HCT116 (cell line): ENCODE data around the gene SSR2. TPM values are rescaled to one million over a fixed set of nuclear protein-coding genes. Genes with fewer than 3 reads are reported as not detected.

Source experiments
- ATAC-seq: fragments of 200-7000 bp; cut with Tn5 transposase; 2 replicates; pipeline ENCODE4 v1.9.1; 2020; ENCODE audit warnings: mild to moderate bottlenecking, moderate library complexity
- BruUV-seq: library from RNA; stranded (reverse); fragments of 400-500 nt; replicated peaks from 2 replicates; lab custom pipeline; 2021; lab: Mats Ljungman, UMichigan
- CTCF ChIA-PET: fragments of 300-600 bp; sonication (Branson Sonifier 250); formaldehyde crosslinking; loops from one replicate; lab custom pipeline; 2021; ENCODE audit warnings: antibody characterized with exemption; lab: Charles Lee
- POLR2A ChIA-PET: fragments of 300-600, 350-600 bp; sonication (Branson Sonifier 250); formaldehyde crosslinking; loops from one replicate; lab custom pipeline; 2021; ENCODE audit warnings: antibody characterized with exemption; lab: Charles Lee
- RAD21 ChIA-PET, 2 experiments: fragments of 300-600 bp; sonication (Branson Sonifier 250); formaldehyde crosslinking; loops; one replicate each; lab custom pipeline; 2023; ENCODE audit warnings: low total read pairs in 2 of 2; ENCODE audit not compliant: uncharacterized antibody in 2 of 2, unreplicated experiment in 2 of 2, low non-redundant PET in 1 of 2; lab: Charles Lee
- DNase-seq: peaks from one replicate; pipeline ENCODE4 v3.0.0-alpha.2; 2010; ENCODE audit warnings: low read depth, low spot score
- H2AFZ ChIP-seq: fragments of 200-600 bp; shearing (Covaris generic), sonication (generic); 2 replicates; pipeline ENCODE4 v1.6.1; 2017; ENCODE audit warnings: low read depth, mixed run types, mixed read lengths, antibody characterized with exemption, low read length; ENCODE audit not compliant: poor library complexity, severe bottlenecking
- H3K27ac ChIP-seq: 2 replicates; pipeline ENCODE4 v1.5.1; 2012; ENCODE audit warnings: low read depth, low read length
- H3K27me3 ChIP-seq: fragments of 200-600 bp; sonication (generic); 2 replicates; pipeline ENCODE4 v1.6.1; 2016; ENCODE audit warnings: mixed run types, low read length, mixed read lengths; ENCODE audit not compliant: insufficient read depth
- H3K36me3 ChIP-seq, 2 experiments: fragments of 200-500 bp in 1 of 2; fragments of 200-600 bp in 1 of 2; sonication (Bioruptor generic) in 1 of 2; sonication (generic) in 1 of 2; 2 replicates each; pipeline versions ENCODE4 v1.5.1 to v1.6.1; 2014 to 2016; ENCODE audit warnings: low read length in 2 of 2, inconsistent platforms in 1 of 2, mixed read lengths in 1 of 2, mixed run types in 1 of 2; ENCODE audit not compliant: insufficient read depth in 2 of 2, control insufficient read depth in 1 of 2
- H3K4me1 ChIP-seq, 2 experiments: fragments of 200-600 bp in 1 of 2; sonication (generic) in 1 of 2; 2 replicates each; pipeline versions ENCODE4 v1.5.1 to v1.6.1; 2012 to 2017; ENCODE audit warnings: low read length in 2 of 2, inconsistent platforms in 1 of 2, mild to moderate bottlenecking in 1 of 2, mixed read lengths in 1 of 2, mixed run types in 1 of 2, moderate library complexity in 1 of 2; ENCODE audit not compliant: insufficient read depth in 2 of 2, control insufficient read depth in 1 of 2
- H3K4me2 ChIP-seq: fragments of 200-600 bp; sonication (generic); 2 replicates; pipeline ENCODE4 v1.6.1; 2017; ENCODE audit warnings: mixed run types, low read length, mixed read lengths
- H3K4me3 ChIP-seq, 2 experiments: fragments of 200-600 bp in 1 of 2; sonication (generic) in 1 of 2; replicated peaks in 1 of 2; 2 replicates each; pipeline ENCODE4 v1.5.1; 2011 to 2016; ENCODE audit warnings: low read length in 2 of 2, control low read depth in 1 of 2, low read depth in 1 of 2, mild to moderate bottlenecking in 1 of 2, mixed read lengths in 1 of 2, mixed run types in 1 of 2
- H3K79me2 ChIP-seq: fragments of 200-600 bp; sonication (generic); 2 replicates; pipeline ENCODE4 v1.6.1; 2017; ENCODE audit warnings: mild to moderate bottlenecking, mixed run types, low read length, moderate library complexity, mixed read lengths; ENCODE audit not compliant: insufficient read depth
- H3K9ac ChIP-seq: fragments of 200-600 bp; sonication (generic); 2 replicates; pipeline ENCODE4 v1.6.1; 2016; ENCODE audit warnings: low read length, mixed read lengths
- H3K9me2 ChIP-seq: fragments of 200-600 bp; sonication (generic), shearing (Covaris generic); 2 replicates; pipeline ENCODE4 v1.6.1; 2017; ENCODE audit warnings: mixed run types, mild to moderate bottlenecking, moderate library complexity; ENCODE audit not compliant: insufficient read depth
- H3K9me3 ChIP-seq, 2 experiments: fragments of 200-500 bp in 1 of 2; fragments of 200-600 bp in 1 of 2; sonication (Bioruptor generic) in 1 of 2; sonication (generic) in 1 of 2; 2 replicates each; pipeline ENCODE4 v1.6.1; 2014 to 2017; ENCODE audit warnings: low read length in 2 of 2, mixed read lengths in 2 of 2, inconsistent platforms in 1 of 2, low read depth in 1 of 2, mild to moderate bottlenecking in 1 of 2, mixed run types in 1 of 2, moderate library complexity in 1 of 2; ENCODE audit not compliant: control insufficient read depth in 1 of 2, insufficient read depth in 1 of 2
- H4K20me1 ChIP-seq: fragments of 200-600 bp; sonication (generic), shearing (Covaris generic); 2 replicates; pipeline ENCODE4 v1.6.1; 2017; ENCODE audit warnings: mixed run types, mild to moderate bottlenecking, moderate library complexity; ENCODE audit not compliant: insufficient read depth
- CBX3 ChIP-seq: IDR thresholded peaks from 2 replicates; pipeline ENCODE4 v1.6.1; 2012; ENCODE audit warnings: low read depth
- CEBPB ChIP-seq: IDR thresholded peaks from 2 replicates; pipeline ENCODE4 v1.6.1; 2012; ENCODE audit warnings: low read depth
- CTCF ChIP-seq, 3 experiments: fragments of 200-600 bp in 1 of 3; sonication (generic) in 1 of 3; IDR thresholded peaks in 2 of 3; conservative IDR thresholded peaks in 1 of 3; 2 replicates each; pipeline ENCODE4 v1.5.1; 2012 to 2017; ENCODE audit warnings: low read depth in 2 of 3, low read length in 2 of 3, antibody characterized with exemption in 1 of 3, borderline replicate concordance in 1 of 3, control low read depth in 1 of 3, mild to moderate bottlenecking in 1 of 3, mixed read lengths in 1 of 3, mixed run types in 1 of 3, moderate library complexity in 1 of 3; ENCODE audit not compliant: insufficient read depth in 1 of 3
- EGR1 ChIP-seq: IDR thresholded peaks from 2 replicates; pipeline ENCODE4 v1.6.1; 2012; ENCODE audit warnings: low read depth
- ELF1 ChIP-seq: IDR thresholded peaks from 2 replicates; pipeline ENCODE4 v1.6.1; 2012; ENCODE audit warnings: low read depth, borderline replicate concordance
- EZH2phosphoT487 ChIP-seq: fragments of 200-600 bp; IDR thresholded peaks from 2 replicates; pipeline ENCODE4 v1.6.1; 2018; ENCODE audit warnings: antibody characterized with exemption, borderline replicate concordance
- FOSL1 ChIP-seq: IDR thresholded peaks from 2 replicates; pipeline ENCODE4 v1.6.1; 2012; ENCODE audit warnings: low read depth
- JUND ChIP-seq: IDR thresholded peaks from 2 replicates; pipeline ENCODE4 v1.6.1; 2012
- MAX ChIP-seq: IDR thresholded peaks from 2 replicates; pipeline ENCODE4 v1.6.1; 2012
- POLR2A ChIP-seq: IDR thresholded peaks from 2 replicates; pipeline ENCODE4 v1.7.0; 2011; ENCODE audit warnings: borderline replicate concordance; ENCODE audit not compliant: insufficient read depth, insufficient read length; ENCODE audit errors: extremely low read depth
- POLR2AphosphoS5 ChIP-seq: IDR thresholded peaks from 2 replicates; pipeline ENCODE4 v1.6.1; 2011; ENCODE audit warnings: mild to moderate bottlenecking, low read depth, low read length, moderate library complexity
- RAD21 ChIP-seq: IDR thresholded peaks from 2 replicates; pipeline ENCODE4 v1.6.1; 2012; ENCODE audit warnings: low read depth, mild to moderate bottlenecking
- SIN3A ChIP-seq: IDR thresholded peaks from 2 replicates; pipeline ENCODE4 v1.6.1; 2012; ENCODE audit warnings: low read depth
- SP1 ChIP-seq: IDR thresholded peaks from 2 replicates; pipeline ENCODE4 v1.6.1; 2012; ENCODE audit warnings: low read depth
- SRF ChIP-seq: IDR thresholded peaks from 2 replicates; pipeline ENCODE4 v1.6.1; 2012; ENCODE audit warnings: low read depth
- TCF7L2 ChIP-seq: IDR thresholded peaks from 2 replicates; pipeline ENCODE4 v1.7.0; 2011; ENCODE audit warnings: borderline replicate concordance, inconsistent platforms; ENCODE audit not compliant: insufficient read depth, insufficient read length; ENCODE audit errors: extremely low read depth
- YY1 ChIP-seq: IDR thresholded peaks from 2 replicates; pipeline ENCODE4 v1.6.1; 2011; ENCODE audit warnings: low read length, low read depth, moderate library complexity, mild to moderate bottlenecking; ENCODE audit not compliant: insufficient replicate concordance; ENCODE audit errors: extremely low read depth
- ZBTB33 ChIP-seq: IDR thresholded peaks from 2 replicates; pipeline ENCODE4 v1.6.1; 2011; ENCODE audit warnings: mild to moderate bottlenecking, low read length, moderate library complexity; ENCODE audit not compliant: insufficient replicate concordance; ENCODE audit errors: extremely low read depth
- ZNF274 ChIP-seq: fragments of 200-500 bp; sonication (Bioruptor generic); IDR thresholded peaks from 2 replicates; pipeline ENCODE4 v1.6.1; 2014; ENCODE audit warnings: mild to moderate bottlenecking, low read depth, low read length, inconsistent platforms
- intact Hi-C: fragments of 100-400 bp; cut with micrococcal nuclease; formaldehyde crosslinking; loops from 2 replicates; pipeline ENCODE4 v1.10.0; 2022
- total RNA-seq: library from RNA; stranded (reverse); gene quantifications from one replicate; pipeline ENCODE4 v1.2.1, GENCODE V29; 2021; ENCODE audit not compliant: unreplicated experiment

SSR2 gene
- total RNA-seq, 1 experiment from 2014 or later: 153 TPM

DNA sequence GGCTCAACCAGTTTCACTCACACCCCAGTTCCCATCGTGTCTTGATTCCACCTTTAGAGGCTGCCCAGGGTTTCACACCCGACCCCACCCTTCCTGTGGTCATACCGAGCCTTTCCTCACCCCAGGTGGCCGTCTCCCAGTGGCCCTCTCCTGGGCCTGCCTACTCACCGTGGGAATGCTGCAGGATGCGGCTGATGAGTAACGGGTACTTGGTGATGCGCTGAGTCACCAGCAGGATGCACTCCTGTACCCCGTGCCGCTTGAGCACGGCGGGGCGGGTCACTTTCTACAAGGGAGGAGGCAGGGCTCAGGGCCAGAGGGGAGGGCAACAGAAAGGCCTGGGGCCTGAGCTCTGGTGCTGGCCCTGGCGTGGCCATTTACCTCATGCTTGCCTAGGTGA, 58.8 kb downstream of the SSR2 start:
- H3K9me3 ChIP-seq: no peaks in the 10 kb centered on the region
- no peaks in the 10 kb centered on the region for H3K9me2 ChIP-seq
- BruUV-seq: no TSS peak
- peak; percentile 92 for DNase-seq
- peak overlapping the region; percentile 11 to 48; a peak in 3 of 4 replicates for H3K4me3 ChIP-seq
- ATAC-seq: peak; percentile 98
- no peak overlapping the region for H2AFZ ChIP-seq
- peaks cover 7% of the 10 kb centered on the region; the same call in 1 of the 2 replicates for H3K79me2 ChIP-seq
- no peaks in the 10 kb centered on the region for H3K27me3 ChIP-seq
- TF ChIP-seq YY1 (peak; percentile 50), CBX3 (peak; percentile 94), FOSL1 (peak; percentile 94), EGR1 (no peak), CEBPB (no peak; the same call in 1 of the 2 replicates), TCF7L2 (peak; percentile 74), MAX (peak; percentile 90), RAD21 (peak; percentile 65), ZNF274 (no peak), ZBTB33 (peak; percentile 37), SRF (no peak), SP1 (peak; percentile 96), SIN3A (peak; percentile 97), JUND (peak; percentile 94), POLR2A (no peak), EZH2phosphoT487 (no peak), CTCF (IDR thresholded peaks at IDR 0.05 in 2 of 3, conservative IDR thresholded peaks at IDR 0.05 in 1 of 3; ENCODE audit: borderline replicate concordance in 1 of 3, insufficient read depth in 1 of 3, low read depth in 2 of 3, low read length in 2 of 3) (peak in 1 of 3 experiments; percentile 36; a peak in 1 of 6 replicates), POLR2AphosphoS5 (peak; percentile 51), ELF1 (no peak)
- TF ChIP-seq, all 23 proteins: peak for 12
- ChIA-PET CTCF (interaction anchor here (0.8 to 1.8 kb wide), 3 partner anchors 17 to 24 kb away, joined by 3 to 4 read pairs (median 3); no protein-coding TSS in a partner anchor), RAD21 (interaction anchor here in 1 of 2 experiments (0.7 to 0.8 kb wide), 2 partner anchors 17 to 22 kb away, joined by 3 read pairs; no protein-coding TSS in a partner anchor), POLR2A (interaction anchor here (0.6 to 3.0 kb wide), 6 partner anchors 12 to 22 kb away, joined by 3 to 28 read pairs (median 6); partner anchors contain the start of gene ARHGEF2)
- peak overlapping the region; percentile 56 for H3K27ac ChIP-seq
- H3K4me1 ChIP-seq: peaks cover 24 to 40% of the 10 kb centered on the region in 2 experiments
- intact Hi-C loops: loop anchor here (2.0 kb wide), 1 partner anchor 17 kb away; the partner anchor contains the start of gene ARHGEF2
- H3K4me2 ChIP-seq: peak overlapping the region; percentile 83
- peaks cover 27 to 35% of the 10 kb centered on the region in 2 experiments; a peak in 3 of 4 replicates for H3K36me3 ChIP-seq
- H4K20me1 ChIP-seq: no peaks in the 10 kb centered on the region
- peak overlapping the region; percentile 64 for H3K9ac ChIP-seq
